SK-N-SH (cell line): ENCODE results near the gene PKP1. TPM values are rescaled to one million over a fixed set of nuclear protein-coding genes. Genes with fewer than 3 reads are reported as not detected.

ENCODE experiments used
- CTCF ChIA-PET: fragments of 300-600, 350-600 bp; formaldehyde crosslinking; extraction: SDS; loops from one replicate; lab custom pipeline; 2021; lab: Yijun Ruan, JAX
- POLR2A ChIA-PET: fragments of 350-600 bp; sonication (Branson Sonifier 250); formaldehyde crosslinking; extraction: SDS; loops from one replicate; lab custom pipeline; 2020; ENCODE audit warnings: antibody characterized with exemption, inconsistent platforms; lab: Yijun Ruan, JAX
- DNase-seq: peaks from one replicate; pipeline ENCODE4 v3.0.0; 2012
- H2AFZ ChIP-seq: fragments of 200-600 bp; sonication (generic); 2 replicates; pipeline ENCODE4 v1.8.1; 2016; ENCODE audit warnings: antibody characterized with exemption, mild to moderate bottlenecking, low read depth
- H3F3A ChIP-seq: fragments of 200-600 bp; sonication (generic); replicated peaks from 2 replicates; pipeline ENCODE3; 2016; ENCODE audit warnings: antibody characterized with exemption, mild to moderate bottlenecking; ENCODE audit not compliant: insufficient read depth
- H3K27ac ChIP-seq, 2 experiments: fragments of 200-500 bp in 1 of 2; fragments of 200-600 bp in 1 of 2; sonication (Bioruptor generic) in 1 of 2; sonication (generic), shearing (Covaris generic) in 1 of 2; 2 replicates each; pipeline versions ENCODE4 v1.5.1 to v1.6.1; 2014 to 2016; ENCODE audit warnings: low read depth in 2 of 2, inconsistent platforms in 1 of 2, low read length in 1 of 2, mild to moderate bottlenecking in 1 of 2, mixed read lengths in 1 of 2
- H3K27me3 ChIP-seq: fragments of 200-600 bp; sonication (generic), shearing (Covaris generic); 2 replicates; pipeline ENCODE4 v1.6.1; 2016; ENCODE audit warnings: mixed run types; ENCODE audit not compliant: insufficient read depth
- H3K36me3 ChIP-seq, 2 experiments: fragments of 200-500 bp in 1 of 2; fragments of 200-600 bp in 1 of 2; sonication (Bioruptor generic) in 1 of 2; sonication (generic) in 1 of 2; replicated peaks in 1 of 2; 2 replicates each; pipeline versions ENCODE3 to v1.5.1; 2014 to 2016; ENCODE audit warnings: low read length in 1 of 2, mild to moderate bottlenecking in 1 of 2; ENCODE audit not compliant: insufficient read depth in 2 of 2, control insufficient read depth in 1 of 2
- H3K4me1 ChIP-seq, 2 experiments: fragments of 200-500 bp in 1 of 2; fragments of 200-600 bp in 1 of 2; sonication (Bioruptor generic) in 1 of 2; sonication (generic), shearing (Covaris generic) in 1 of 2; 2 replicates each; pipeline versions ENCODE4 v1.5.1 to v1.6.1; 2014 to 2016; ENCODE audit warnings: low read depth in 1 of 2, low read length in 1 of 2, mixed run types in 1 of 2; ENCODE audit not compliant: insufficient read depth in 2 of 2, control insufficient read depth in 1 of 2
- H3K4me2 ChIP-seq: fragments of 200-600 bp; sonication (generic), shearing (Covaris generic); 2 replicates; pipeline ENCODE4 v1.6.1; 2017; ENCODE audit warnings: mixed run types
- H3K4me3 ChIP-seq, 2 experiments: fragments of 200-500 bp in 1 of 2; fragments of 200-600 bp in 1 of 2; sonication (Bioruptor generic) in 1 of 2; sonication (generic), shearing (Covaris generic) in 1 of 2; 2 replicates each; pipeline versions ENCODE4 v1.5.1 to v1.8.1; 2014 to 2016; ENCODE audit warnings: low read depth in 2 of 2, inconsistent platforms in 1 of 2, low read length in 1 of 2, mild to moderate bottlenecking in 1 of 2, mixed read lengths in 1 of 2, moderate library complexity in 1 of 2
- H3K79me2 ChIP-seq: fragments of 200-600 bp; sonication (generic); 2 replicates; pipeline ENCODE4 v1.8.1; 2017; ENCODE audit warnings: mild to moderate bottlenecking; ENCODE audit not compliant: insufficient read depth
- H3K9ac ChIP-seq: fragments of 200-600 bp; sonication (generic); 2 replicates; pipeline ENCODE4 v1.6.1; 2017; ENCODE audit warnings: mixed run types
- H3K9me2 ChIP-seq: fragments of 200-600 bp; sonication (generic); 2 replicates; pipeline ENCODE4 v1.6.1; 2017; ENCODE audit warnings: mixed run types
- H3K9me3 ChIP-seq: fragments of 200-600 bp; sonication (generic); 2 replicates; pipeline ENCODE4 v1.6.1; 2017; ENCODE audit warnings: mixed run types, mild to moderate bottlenecking, moderate library complexity
- H4K20me1 ChIP-seq: fragments of 200-600 bp; sonication (generic); 2 replicates; pipeline ENCODE4 v1.6.1; 2017; ENCODE audit warnings: mild to moderate bottlenecking, mixed run types; ENCODE audit not compliant: insufficient read depth
- ELF1 ChIP-seq: IDR thresholded peaks from 2 replicates; pipeline ENCODE4 v1.4.0; 2012
- FOSL2 ChIP-seq: IDR thresholded peaks from 2 replicates; pipeline ENCODE4 v1.4.0; 2012; ENCODE audit warnings: low read depth, mild to moderate bottlenecking, moderate library complexity, borderline replicate concordance
- FOXJ3 ChIP-seq: sonication (generic); formaldehyde crosslinking; IDR thresholded peaks from 2 replicates; pipeline ENCODE4 v1.5.1; 2020; ENCODE audit warnings: mild to moderate bottlenecking, missing genetic modification reagents
- FOXM1 ChIP-seq: IDR thresholded peaks from 2 replicates; pipeline ENCODE4 v1.4.0; 2012; ENCODE audit warnings: low read depth, mild to moderate bottlenecking
- GATA2 ChIP-seq: sonication (generic); formaldehyde crosslinking; IDR thresholded peaks from 2 replicates; pipeline ENCODE4 v1.5.0; 2020; ENCODE audit warnings: mild to moderate bottlenecking, missing genetic modification reagents
- MEF2A ChIP-seq: IDR thresholded peaks from 2 replicates; pipeline ENCODE4 v1.4.0; 2012; ENCODE audit warnings: low read depth, borderline replicate concordance
- PBX3 ChIP-seq: IDR thresholded peaks from 2 replicates; pipeline ENCODE4; 2012
- POLR2AphosphoS5 ChIP-seq: IDR thresholded peaks from 2 replicates; pipeline ENCODE4 v1.6.1; 2012; ENCODE audit warnings: low read depth, low read length
- RCOR1 ChIP-seq: fragments of 150-350 bp; IDR thresholded peaks from 2 replicates; pipeline ENCODE4 v1.6.1; 2017; ENCODE audit warnings: antibody characterized with exemption, low read length
- RFX5 ChIP-seq: IDR thresholded peaks from 2 replicates; pipeline ENCODE4 v1.6.1; 2012; ENCODE audit warnings: mild to moderate bottlenecking, improper control_type of control experiment, low read length
- SMC3 ChIP-seq: IDR thresholded peaks from 2 replicates; pipeline ENCODE4 v1.6.1; 2012; ENCODE audit warnings: low read depth, low read length, improper control_type of control experiment
- USF2 ChIP-seq: fragments of 150-350 bp; IDR thresholded peaks from 2 replicates; pipeline ENCODE4 v1.6.1; 2017; ENCODE audit warnings: antibody characterized with exemption, low read length, low read depth, borderline replicate concordance
- WGBS: methylation state at CpG from one replicate; pipeline ENCODE4 v1.1.6; 2017; ENCODE audit warnings: low lambda C conversion rate; 5-methylcytosine and 5-hydroxymethylcytosine counted together
- polyA plus RNA-seq, 3 experiments: library from polyadenylated mRNA; depleted of rRNA; stranded (reverse); fragments of >200 nt; gene quantifications; 2 replicates each; pipeline ENCODE4 v1.2.3, GENCODE V29; 2012
- TF ChIP-seq, protein P1 (sequence below): IDR thresholded peaks from 2 replicates; pipeline ENCODE4 v1.6.1; 2012; ENCODE audit warnings: mild to moderate bottlenecking, low read depth, low read length, moderate library complexity
- TF ChIP-seq, protein P2 (sequence below): IDR thresholded peaks from 2 replicates; pipeline ENCODE4 v1.4.0; 2012; ENCODE audit warnings: low read depth, borderline replicate concordance

PKP1 gene
- polyA plus RNA-seq, 1 of the 3 experiments (the other 2 are of a cell fraction) = not detected

GRCh38 chr1:201309416-201309815 lies 26.1 kb downstream of the PKP1 start (continued):
- TF ChIP-seq, protein P1, sequence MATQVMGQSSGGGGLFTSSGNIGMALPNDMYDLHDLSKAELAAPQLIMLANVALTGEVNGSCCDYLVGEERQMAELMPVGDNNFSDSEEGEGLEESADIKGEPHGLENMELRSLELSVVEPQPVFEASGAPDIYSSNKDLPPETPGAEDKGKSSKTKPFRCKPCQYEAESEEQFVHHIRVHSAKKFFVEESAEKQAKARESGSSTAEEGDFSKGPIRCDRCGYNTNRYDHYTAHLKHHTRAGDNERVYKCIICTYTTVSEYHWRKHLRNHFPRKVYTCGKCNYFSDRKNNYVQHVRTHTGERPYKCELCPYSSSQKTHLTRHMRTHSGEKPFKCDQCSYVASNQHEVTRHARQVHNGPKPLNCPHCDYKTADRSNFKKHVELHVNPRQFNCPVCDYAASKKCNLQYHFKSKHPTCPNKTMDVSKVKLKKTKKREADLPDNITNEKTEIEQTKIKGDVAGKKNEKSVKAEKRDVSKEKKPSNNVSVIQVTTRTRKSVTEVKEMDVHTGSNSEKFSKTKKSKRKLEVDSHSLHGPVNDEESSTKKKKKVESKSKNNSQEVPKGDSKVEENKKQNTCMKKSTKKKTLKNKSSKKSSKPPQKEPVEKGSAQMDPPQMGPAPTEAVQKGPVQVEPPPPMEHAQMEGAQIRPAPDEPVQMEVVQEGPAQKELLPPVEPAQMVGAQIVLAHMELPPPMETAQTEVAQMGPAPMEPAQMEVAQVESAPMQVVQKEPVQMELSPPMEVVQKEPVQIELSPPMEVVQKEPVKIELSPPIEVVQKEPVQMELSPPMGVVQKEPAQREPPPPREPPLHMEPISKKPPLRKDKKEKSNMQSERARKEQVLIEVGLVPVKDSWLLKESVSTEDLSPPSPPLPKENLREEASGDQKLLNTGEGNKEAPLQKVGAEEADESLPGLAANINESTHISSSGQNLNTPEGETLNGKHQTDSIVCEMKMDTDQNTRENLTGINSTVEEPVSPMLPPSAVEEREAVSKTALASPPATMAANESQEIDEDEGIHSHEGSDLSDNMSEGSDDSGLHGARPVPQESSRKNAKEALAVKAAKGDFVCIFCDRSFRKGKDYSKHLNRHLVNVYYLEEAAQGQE = peak; percentile 65; the same call in 1 of the 2 replicates
- no peak; the same call in 1 of the 2 replicates for TF ChIP-seq FOSL2
- peak; percentile 70; the same call in 1 of the 2 replicates for TF ChIP-seq SMC3
- peak; percentile 100 for TF ChIP-seq RCOR1
- no peak for TF ChIP-seq FOXM1

GRCh38 chr1:201310251-201310985 lies 27.1 kb downstream of the PKP1 start:
- TF ChIP-seq MEF2A (no peak), GATA2 (CRISPR knock-in tag) (no peak), RFX5 (no peak), ELF1 (no peak), POLR2AphosphoS5 (no peak), FOXJ3 (CRISPR knock-in tag) (no peak), SMC3 (no peak), USF2 (no peak), PBX3 (no peak)
- TF ChIP-seq, protein P2, sequence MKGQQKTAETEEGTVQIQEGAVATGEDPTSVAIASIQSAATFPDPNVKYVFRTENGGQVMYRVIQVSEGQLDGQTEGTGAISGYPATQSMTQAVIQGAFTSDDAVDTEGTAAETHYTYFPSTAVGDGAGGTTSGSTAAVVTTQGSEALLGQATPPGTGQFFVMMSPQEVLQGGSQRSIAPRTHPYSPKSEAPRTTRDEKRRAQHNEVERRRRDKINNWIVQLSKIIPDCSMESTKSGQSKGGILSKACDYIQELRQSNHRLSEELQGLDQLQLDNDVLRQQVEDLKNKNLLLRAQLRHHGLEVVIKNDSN = no peak
- Histone ChIP-seq H3K36me3 (no peaks in the 10 kb centered on the region), H3K79me2 (no peaks in the 10 kb centered on the region), H3K9me2 (no peaks in the 10 kb centered on the region), H3K27ac (no peak overlapping the region), H3K9ac (no peak overlapping the region), H3F3A (peaks cover 7% of the 10 kb centered on the region), H3K9me3 (no peaks in the 10 kb centered on the region), H3K4me2 (no peak overlapping the region), H3K4me1 (peaks cover 41 to 46% of the 10 kb centered on the region in 2 experiments; a peak in 3 of 4 replicates), H2AFZ (no peak overlapping the region), H3K27me3 (no peaks in the 10 kb centered on the region), H3K4me3 (no peak overlapping the region), H4K20me1 (no peaks in the 10 kb centered on the region)
- no peak for DNase-seq
- ChIA-PET POLR2A (no interaction called here), CTCF (interaction anchor here (0.7 to 13.1 kb wide), 10 partner anchors 10 to 203 kb away, joined by 3 to 126 read pairs (median 16); no protein-coding TSS in a partner anchor)
- 59% methylated on average over 3 of the region's 7 CpGs for WGBS
